GM19043 (cell line): ENCODE data around the gene DNASE2.
"Not testable (repeated sequence)": the region's sequence is repeated elsewhere in the genome, so short reads cannot be mapped to it uniquely, and the experiment has no call there.

Experiments
- ATAC-seq: cut with Tn5 transposase; IDR thresholded peaks from one replicate; pipeline ENCODE4 v1.9.1; 2021; ENCODE audit warnings: low read depth; ENCODE audit not compliant: unreplicated experiment

Gene DNASE2

DNA sequence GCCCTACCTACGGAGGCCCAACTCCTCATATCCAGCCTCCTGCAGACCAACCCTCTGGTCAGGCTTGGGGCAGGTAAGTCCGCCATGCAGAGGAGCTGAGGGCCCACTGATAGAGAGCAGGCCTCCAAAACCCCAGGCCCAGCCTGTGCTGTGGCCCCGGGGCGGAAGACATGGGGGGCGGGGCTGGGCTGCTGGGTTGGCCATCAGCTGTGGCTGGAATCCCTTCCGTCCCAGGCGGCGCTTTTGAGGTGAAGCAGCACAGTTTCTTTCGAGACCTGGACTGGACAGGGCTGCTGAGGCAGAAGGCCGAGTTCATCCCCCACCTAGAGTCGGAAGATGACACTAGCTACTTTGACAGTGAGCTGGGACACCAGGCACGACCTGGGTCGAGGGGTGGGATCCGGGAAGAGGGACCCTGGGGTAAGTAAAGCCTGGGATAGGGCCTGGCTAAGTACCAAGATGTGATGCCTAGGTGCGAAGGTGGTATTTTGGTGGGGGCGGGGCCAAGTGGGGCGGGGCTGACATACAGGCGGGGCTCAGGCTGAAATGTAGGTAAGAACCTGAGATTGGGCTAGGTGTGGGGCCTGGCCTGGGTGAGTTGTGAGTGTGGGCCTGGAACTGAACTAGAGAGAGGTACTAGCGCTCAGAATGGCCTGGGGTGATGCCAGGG lies 15.4 kb downstream of the DNASE2 start:
- no peak for ATAC-seq

DNA sequence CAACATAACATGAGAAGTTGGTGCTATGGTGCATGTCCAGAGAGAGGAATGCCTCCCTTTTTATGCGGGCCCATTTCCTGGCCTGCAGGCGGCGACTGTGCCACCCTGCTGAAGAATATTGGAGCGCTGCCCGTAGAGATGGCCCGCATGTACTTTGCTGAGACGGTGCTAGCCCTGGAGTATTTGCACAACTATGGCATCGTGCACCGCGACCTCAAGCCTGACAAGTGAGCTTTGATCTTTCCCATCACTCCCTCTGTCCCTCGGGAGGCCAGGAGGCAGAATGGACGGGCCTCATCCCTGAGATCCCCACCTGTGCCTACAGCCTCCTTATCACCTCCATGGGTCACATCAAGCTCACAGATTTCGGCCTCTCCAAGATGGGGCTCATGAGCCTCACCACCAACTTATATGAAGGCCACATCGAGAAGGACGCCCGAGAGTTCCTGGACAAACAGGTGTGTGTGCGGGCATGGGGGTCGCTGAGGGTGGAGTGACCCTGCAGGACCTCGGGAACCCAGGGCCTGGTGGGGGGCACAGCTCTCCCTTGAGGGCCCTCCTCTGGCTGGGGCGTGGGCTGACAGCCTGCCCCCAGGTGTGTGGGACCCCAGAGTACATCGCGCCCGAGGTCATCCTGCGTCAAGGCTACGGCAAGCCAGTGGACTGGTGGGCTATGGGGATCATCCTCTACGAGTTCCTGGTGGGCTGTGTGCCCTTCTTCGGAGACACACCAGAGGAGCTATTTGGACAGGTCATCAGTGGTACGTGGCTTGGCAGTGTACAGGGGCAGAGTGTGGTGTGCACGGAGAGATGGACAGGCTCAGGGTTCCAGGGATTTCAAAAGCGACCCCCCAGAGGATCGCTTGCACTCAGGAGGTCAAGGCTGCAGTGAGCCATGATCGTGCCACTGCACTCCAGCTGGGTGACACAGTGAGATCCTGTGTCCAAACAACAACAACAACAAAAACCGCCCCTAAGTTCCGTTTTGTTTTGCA lies 16.2 kb downstream of the DNASE2 start:
- no peak for ATAC-seq

DNA sequence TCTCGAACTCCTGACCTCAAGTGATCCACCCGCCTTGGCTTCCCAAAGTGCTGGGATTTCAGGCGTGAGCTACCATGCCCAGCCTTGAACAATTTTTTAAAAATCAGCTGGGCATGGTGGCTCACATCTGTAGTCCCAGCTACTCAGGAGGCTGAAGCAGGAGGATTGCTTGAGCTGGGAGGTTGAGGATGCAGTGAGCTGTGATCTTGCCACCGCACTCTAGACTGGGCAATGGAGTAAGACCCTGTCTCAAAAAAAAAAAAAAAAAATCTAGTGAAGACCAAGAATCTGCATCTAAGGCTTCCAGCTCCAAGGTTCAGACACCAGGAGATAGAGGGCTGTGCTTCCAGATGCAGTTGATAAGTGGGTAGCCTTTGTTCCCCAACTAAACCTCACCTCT lies 17.1 kb downstream of the DNASE2 start:
- no peak for ATAC-seq

DNA sequence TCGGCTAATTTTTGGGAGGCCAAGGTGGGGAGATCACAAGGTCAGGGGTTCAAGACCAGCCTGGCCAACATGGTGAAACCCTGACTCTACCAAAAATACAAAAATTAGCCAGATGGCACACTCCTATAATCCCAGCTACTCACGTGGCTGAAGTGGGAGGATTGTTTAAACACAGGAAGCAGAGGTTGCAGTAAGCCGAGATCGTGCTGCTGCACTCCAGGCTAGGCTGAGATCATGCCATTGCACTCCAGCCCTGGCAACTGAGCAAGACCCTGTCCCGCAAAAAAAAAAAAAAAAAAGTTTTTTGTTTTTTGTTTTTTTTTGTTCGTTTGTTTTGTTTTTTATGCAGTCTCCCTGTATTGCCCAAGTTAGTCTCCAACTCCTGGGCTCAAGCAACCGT lies 21.7 kb downstream of the DNASE2 start:
- no peak for ATAC-seq

DNA sequence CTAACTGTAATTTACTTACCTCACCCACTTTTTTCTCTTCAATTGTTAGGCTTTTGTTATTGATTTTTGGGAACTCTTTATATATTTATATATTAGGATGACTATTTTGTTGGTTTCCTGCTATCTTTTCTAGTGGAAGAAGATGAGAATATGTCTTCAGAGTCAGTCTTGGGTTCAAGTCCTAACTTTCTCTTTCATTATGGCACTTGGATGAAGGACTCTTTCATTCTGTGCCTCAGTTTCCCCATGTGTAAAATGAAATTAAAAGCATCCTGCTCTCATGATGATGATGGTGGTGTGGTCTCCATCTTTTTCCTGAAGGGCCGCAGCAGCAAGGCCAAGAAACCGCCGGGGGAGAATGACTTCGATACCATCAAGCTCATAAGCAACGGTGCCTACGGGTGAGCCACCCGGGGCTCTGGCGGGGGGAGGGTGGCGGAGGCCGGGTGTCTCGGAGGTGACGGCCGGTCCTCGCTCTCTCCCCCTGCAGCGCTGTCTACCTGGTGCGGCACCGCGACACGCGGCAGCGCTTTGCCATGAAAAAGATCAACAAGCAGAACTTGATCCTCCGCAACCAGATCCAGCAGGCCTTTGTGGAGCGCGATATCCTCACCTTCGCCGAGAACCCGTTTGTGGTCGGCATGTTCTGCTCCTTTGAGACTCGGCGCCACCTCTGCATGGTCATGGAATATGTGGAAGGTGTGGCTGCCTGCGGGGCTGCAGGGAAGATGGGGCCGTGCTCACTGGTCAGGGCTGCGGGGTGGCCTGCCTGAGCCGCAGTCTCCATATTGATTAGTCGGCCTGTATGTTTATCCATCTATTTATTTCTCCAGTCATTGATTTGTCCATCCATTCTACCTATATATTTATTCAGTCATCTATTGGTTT lies 23.0 kb downstream of the DNASE2 start:
- ATAC-seq, result no peak

- no peak for ATAC-seq
These were observed 24.6 kb downstream of the DNASE2 start for GRCh38 chr19:12856653-12857052.

DNA sequence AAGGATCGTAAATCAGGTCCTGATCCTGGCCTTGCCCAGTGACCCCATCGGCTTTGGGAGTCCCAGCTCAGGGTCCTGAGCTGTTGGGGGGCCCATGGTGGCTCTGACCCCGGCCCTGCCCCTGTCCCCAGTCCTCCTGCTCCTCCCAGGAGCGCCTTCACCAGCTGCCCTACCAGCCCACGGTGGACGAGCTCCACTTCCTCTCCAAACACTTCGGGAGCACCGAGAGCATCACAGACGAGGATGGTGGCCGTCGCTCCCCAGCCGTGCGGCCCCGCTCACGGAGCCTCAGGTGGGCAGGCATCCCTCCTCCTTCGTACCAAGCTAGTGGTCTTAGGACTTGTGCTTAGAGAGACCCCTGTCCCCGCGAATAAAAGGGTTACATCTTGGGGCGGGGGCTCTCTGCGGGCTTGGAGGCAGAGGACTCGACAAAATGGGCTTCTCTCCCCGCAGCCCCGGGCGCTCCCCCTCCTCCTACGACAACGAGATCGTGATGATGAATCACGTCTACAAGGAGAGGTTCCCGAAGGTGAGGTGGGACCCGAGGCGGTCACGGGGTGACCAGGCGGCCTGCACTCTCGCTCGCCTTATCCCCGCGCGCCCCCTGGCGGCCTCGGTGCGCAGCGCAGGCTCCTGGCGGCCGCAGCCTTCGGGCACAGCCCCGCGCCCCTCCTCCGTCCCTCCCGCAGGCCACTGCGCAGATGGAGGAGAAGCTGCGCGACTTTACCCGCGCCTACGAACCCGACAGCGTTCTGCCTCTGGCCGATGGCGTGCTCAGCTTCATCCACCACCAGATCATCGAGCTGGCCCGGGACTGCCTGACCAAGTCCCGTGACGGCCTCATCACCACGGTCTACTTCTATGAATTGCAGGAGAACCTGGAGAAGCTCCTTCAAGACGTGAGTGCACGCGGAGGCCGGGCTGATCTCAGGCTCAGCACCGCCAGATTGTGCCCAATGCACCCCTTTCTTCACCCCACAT lies 33.8 kb downstream of the DNASE2 start:
- ATAC-seq, result no peak

GRCh38 chr19:12846613-12847012 lies 34.6 kb downstream of the DNASE2 start:
- not testable (repeated sequence) for ATAC-seq

GRCh38 chr19:12843999-12844732 lies 37.1 kb downstream of the DNASE2 start:
- no peak for ATAC-seq

DNA sequence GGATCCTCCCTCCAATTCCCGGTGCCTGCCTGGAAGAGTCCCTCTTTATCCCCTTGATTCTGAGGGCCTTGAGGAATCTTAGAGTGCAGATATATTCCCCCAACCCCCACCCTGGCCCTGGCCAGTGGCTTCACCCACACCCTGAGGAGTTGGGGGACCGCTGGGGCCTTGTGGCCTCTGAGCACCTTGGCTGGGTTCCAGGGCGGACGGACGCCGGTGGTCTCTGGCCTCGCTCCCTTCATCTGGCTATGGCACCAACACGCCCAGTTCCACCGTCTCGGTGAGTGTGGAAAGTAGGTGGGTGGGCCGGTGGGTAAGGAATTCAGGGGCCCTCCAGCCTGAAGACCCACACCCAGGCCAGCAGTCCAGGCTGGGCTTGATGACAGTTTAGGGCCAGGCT lies 37.9 kb downstream of the DNASE2 start:
- no peak for ATAC-seq

DNA sequence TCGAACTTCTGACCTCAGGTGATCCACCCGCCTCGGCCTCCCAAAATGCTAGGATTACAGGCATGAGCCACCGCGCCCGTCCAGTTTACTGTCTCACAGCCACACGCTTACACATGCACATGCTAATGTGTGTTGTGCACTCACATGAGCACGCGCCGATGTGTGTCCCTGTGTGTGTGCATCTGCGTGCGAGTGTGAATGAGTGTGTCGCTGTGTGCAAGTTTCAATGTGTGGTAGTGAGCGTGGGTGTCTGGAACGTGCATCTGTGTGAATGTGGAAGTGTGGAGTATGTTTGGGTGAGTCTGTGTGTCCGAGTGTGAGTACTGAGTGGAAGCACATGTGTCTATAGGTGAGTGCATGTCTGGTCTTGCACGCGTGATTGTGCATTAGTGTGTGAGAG lies 38.7 kb downstream of the DNASE2 start:
- no peak for ATAC-seq

DNA sequence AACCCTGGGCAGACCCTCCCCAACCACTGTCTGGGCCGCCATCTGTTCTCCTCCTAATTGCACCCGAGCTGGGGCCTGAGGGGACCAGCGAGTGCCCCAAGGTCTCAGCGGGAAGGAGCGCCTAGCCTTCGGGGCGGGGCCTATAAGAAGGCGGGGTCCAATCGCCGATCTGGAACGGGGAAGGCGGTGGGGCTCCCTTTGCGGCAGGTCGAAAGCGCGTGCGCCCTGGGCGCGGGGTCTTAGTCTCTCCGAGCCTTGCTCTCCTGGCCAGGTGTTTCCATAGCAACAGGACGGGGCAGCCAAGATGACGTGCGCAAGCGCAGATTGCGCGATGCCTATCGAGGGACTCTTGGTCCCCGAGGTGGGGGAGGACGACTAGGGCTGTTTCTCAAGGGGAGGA lies 40.2 kb downstream of the DNASE2 start:
- no peak for ATAC-seq

- ATAC-seq, result no peak
These were observed 40.9 kb downstream of the DNASE2 start for GRCh38 chr19:12840091-12841079.

DNA sequence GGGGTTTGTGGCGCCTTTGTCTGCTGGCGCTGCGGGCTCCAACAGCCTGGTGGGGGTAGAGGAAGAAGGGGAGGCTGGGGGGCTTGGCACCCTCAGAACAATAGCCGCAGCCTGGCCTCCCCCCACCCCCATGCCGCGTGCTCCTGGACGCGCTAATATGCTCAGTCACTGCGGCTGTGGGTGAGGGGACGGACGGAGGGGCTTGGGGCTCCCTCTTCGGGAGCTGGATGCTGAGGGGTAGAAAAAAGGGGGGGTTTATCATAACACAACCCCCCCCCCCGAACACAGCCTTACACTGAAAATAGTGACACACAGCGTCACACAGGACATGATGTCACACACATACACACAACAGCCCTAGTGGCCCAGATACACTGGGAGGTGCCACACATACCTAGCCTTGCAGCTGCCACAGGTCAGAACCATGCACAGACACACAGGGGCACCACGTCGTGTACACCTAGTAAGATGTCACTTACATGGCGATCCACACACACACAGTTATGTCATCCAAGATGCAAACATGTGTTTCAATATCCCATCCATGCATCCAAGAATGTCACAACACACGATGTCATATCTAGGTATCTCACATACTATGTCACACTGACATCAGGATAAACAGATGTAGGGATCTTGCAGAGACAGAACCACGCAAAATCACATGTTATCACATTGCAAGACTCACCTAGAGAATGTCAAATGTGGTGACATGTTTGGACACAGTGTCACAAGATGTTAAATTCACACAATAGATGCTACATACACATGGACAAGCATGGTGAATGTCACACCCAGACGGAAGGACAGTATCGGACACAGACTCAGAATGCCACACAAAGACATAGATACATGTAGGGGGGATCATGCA lies 42.1 kb downstream of the DNASE2 start:
- ATAC-seq, result no peak

DNA sequence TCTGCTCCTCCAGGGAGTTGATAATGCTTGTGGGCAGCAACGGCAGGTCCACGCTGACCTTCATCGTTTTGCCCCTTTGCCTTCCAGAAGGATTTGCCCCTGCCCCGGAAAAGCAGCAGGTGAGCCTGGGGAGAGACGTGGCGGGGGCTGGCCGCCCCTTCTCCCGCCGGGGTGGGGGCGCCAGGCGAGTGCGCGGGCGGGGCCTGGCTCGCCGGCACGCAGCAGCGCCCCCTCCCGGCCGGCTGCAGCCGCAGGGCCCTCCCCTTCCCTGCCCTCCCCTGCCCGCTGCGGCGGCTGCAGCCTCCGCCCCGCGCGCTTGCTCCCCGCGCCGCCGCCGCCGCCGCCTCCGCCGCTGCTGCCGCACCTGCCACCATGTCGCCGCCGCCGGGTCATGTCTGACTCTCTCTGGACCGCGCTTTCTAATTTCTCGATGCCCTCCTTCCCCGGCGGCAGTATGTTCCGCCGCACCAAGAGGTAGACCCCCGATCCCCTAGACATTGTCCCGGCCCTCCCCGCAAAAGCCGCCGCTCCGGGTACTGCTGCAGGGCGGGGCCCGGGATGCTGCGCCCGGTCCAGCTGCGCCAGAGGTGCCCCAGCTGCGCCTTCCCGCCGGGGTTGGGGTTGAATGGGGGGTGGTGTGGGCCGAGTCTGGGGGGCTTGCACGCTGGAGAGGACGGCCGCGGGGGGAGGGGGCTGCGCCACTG lies 42.9 kb downstream of the DNASE2 start, which contains the start of gene MAST1:
Gene MAST1 (plus strand): TSS at position 334 of the 704 bp plus-strand sequence. CDS start 58 bp downstream, at position 392.
- ATAC-seq, result no peak

DNA sequence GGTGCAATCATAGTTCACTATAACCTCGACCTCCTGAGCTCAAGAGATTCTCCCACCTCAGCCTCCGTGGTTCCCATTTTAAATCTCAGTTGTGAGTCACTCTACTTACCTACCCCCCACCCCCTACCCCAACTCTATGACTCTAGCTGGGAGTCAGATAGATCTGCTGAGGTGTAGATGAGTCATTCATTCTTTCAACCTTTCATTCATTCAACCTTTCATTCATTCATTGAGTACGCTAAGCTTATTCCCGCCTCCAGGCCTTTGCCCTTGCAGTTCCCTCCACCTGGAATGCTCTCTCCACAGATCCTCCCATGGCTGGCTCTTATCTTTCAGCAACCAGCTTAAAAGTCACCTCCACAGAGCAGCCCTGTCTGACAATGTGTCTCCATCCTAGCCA lies 44.0 kb downstream of the DNASE2 start:
- no peak for ATAC-seq
